PC-9 (cell line): ENCODE results near the gene ADIRF. TPM values are rescaled to one million over a fixed set of nuclear protein-coding genes. Genes with fewer than 3 reads are reported as not detected.
A peak's percentile ranks its signal among the peaks of the same experiment; 100 is the strongest.

Experiments used
- BruUV-seq: library from RNA; stranded (reverse); fragments of 400-500 nt; replicated peaks from 2 replicates; lab custom pipeline; 2021; lab: Mats Ljungman, UMichigan
- CTCF ChIA-PET: fragments of 300-600 bp; sonication (Branson Sonifier 250); formaldehyde crosslinking; loops from one replicate; lab custom pipeline; 2022; ENCODE audit warnings: antibody characterized with exemption; lab: Charles Lee
- POLR2A ChIA-PET: fragments of 300-600 bp; sonication (Branson Sonifier 250); formaldehyde crosslinking; loops from one replicate; lab custom pipeline; 2022; ENCODE audit warnings: antibody characterized with exemption; ENCODE audit not compliant: unreplicated experiment; lab: Charles Lee
- DNase-seq, 2 experiments: peaks; one replicate each; pipeline versions ENCODE4 v3.0.0 to v3.0.0-alpha.2; 2015 to 2022; ENCODE audit warnings: mixed read lengths in 1 of 2
- H2AFZ ChIP-seq: fragments of 200-600 bp; sonication (generic); 2 replicates; pipeline ENCODE4 v1.8.1; 2017; ENCODE audit warnings: antibody characterized with exemption
- H3F3A ChIP-seq: fragments of 200-600 bp; sonication (generic); 2 replicates; pipeline ENCODE4 v1.8.1; 2017; ENCODE audit warnings: antibody characterized with exemption, mild to moderate bottlenecking, low read depth; ENCODE audit not compliant: insufficient read depth
- H3K27ac ChIP-seq: fragments of 200-600 bp; sonication (generic); 2 replicates; pipeline ENCODE4 v1.6.1; 2016; ENCODE audit warnings: mixed run types
- H3K27me3 ChIP-seq: fragments of 200-600 bp; sonication (generic); 2 replicates; pipeline ENCODE4 v1.6.1; 2016; ENCODE audit warnings: low read depth, mixed run types; ENCODE audit not compliant: insufficient read depth
- H3K36me3 ChIP-seq: fragments of 200-600 bp; sonication (generic); 2 replicates; pipeline ENCODE4 v1.6.1; 2016; ENCODE audit warnings: low read depth, mixed run types
- H3K4me1 ChIP-seq: fragments of 200-600 bp; sonication (generic); replicated peaks from 2 replicates; pipeline ENCODE4 v1.6.1; 2016; ENCODE audit warnings: mixed run types; ENCODE audit not compliant: insufficient read depth
- H3K4me2 ChIP-seq: fragments of 200-600 bp; sonication (generic); 2 replicates; pipeline ENCODE4 v1.6.1; 2017; ENCODE audit warnings: mixed run types
- H3K4me3 ChIP-seq: fragments of 200-600 bp; sonication (generic); 2 replicates; pipeline ENCODE4 v1.6.1; 2016; ENCODE audit warnings: mixed run types
- H3K79me2 ChIP-seq: fragments of 200-600 bp; sonication (generic); 2 replicates; pipeline ENCODE4 v1.6.1; 2017; ENCODE audit warnings: low read depth, mixed run types
- H3K9me2 ChIP-seq: fragments of 200-600 bp; sonication (generic); 2 replicates; pipeline ENCODE4 v1.8.1; 2017; ENCODE audit warnings: mild to moderate bottlenecking; ENCODE audit not compliant: insufficient read depth
- H3K9me3 ChIP-seq: fragments of 200-600 bp; sonication (generic); 2 replicates; pipeline ENCODE4 v1.8.1; 2016; ENCODE audit warnings: low read depth; ENCODE audit not compliant: insufficient read depth
- H4K20me1 ChIP-seq: fragments of 200-600 bp; sonication (generic); 2 replicates; pipeline ENCODE4 v1.8.1; 2017; ENCODE audit not compliant: insufficient read depth
- EZH2 ChIP-seq: fragments of 200-600 bp; sonication (generic); IDR thresholded peaks from 2 replicates; pipeline ENCODE4 v1.8.0; 2017; ENCODE audit warnings: antibody characterized with exemption, low read depth
- intact Hi-C: fragments of 100-400 bp; cut with micrococcal nuclease; formaldehyde crosslinking; loops from one replicate; pipeline ENCODE4 v1.10.0; 2022; ENCODE audit not compliant: unreplicated experiment
- total RNA-seq: library from RNA; stranded (reverse); gene quantifications from 2 replicates; pipeline ENCODE4 v1.2.3, GENCODE V29; 2021
- TF ChIP-seq, protein P1 (sequence below): fragments of 200-600 bp; sonication (generic); conservative IDR thresholded peaks from 2 replicates; pipeline ENCODE4 v1.6.1; 2017; ENCODE audit warnings: mixed run types, antibody characterized with exemption, mild to moderate bottlenecking, moderate library complexity

Gene ADIRF
- total RNA-seq, 1 experiment from 2014 or later: 51.0 TPM

DNA sequence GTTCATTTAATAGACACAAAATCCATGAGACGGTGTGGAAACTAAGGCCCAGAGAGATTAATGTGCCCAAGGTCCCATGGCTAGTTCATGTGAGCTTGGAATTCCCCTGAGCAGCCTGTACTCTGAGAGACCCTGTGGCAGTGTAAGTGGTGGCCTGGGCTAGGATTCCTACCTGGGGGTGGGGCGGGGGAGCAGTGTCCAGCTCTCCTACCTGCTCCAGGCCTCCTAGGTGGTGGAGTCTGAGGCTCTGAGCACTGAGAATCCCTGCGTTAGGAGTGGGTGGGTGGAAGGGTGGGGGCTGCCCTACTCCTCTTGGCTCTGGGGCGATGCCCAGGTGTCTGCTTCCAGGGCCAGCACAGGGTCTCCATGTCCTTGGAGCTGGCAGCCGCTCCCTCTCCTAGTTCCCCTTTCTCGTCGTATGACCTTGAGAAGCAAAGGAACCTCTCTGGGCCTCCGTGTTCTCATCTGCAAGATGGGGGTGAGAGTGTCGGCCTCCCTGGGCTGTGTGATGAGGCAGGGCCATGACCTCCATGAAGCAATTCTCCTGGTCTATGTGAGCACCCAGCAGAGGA, 7.3 kb upstream of the ADIRF start:
- no peaks in the 10 kb centered on the region for H3K79me2 ChIP-seq
- peak overlapping the region; percentile 87 for H3K4me2 ChIP-seq
- TF ChIP-seq, protein P1, sequence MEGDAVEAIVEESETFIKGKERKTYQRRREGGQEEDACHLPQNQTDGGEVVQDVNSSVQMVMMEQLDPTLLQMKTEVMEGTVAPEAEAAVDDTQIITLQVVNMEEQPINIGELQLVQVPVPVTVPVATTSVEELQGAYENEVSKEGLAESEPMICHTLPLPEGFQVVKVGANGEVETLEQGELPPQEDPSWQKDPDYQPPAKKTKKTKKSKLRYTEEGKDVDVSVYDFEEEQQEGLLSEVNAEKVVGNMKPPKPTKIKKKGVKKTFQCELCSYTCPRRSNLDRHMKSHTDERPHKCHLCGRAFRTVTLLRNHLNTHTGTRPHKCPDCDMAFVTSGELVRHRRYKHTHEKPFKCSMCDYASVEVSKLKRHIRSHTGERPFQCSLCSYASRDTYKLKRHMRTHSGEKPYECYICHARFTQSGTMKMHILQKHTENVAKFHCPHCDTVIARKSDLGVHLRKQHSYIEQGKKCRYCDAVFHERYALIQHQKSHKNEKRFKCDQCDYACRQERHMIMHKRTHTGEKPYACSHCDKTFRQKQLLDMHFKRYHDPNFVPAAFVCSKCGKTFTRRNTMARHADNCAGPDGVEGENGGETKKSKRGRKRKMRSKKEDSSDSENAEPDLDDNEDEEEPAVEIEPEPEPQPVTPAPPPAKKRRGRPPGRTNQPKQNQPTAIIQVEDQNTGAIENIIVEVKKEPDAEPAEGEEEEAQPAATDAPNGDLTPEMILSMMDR: no peak
- no peak for TF ChIP-seq EZH2
- no TSS peak for BruUV-seq
- H3K9me2 ChIP-seq: no peaks in the 10 kb centered on the region
- H2AFZ ChIP-seq: no peak overlapping the region
- DNase-seq: no peak
- POLR2A ChIA-PET: interaction anchor here (0.6 kb wide), 1 partner anchor 9 kb away, joined by 3 read pairs; no protein-coding TSS in a partner anchor
- H3K4me3 ChIP-seq: peak overlapping the region; percentile 72
- H3F3A ChIP-seq: peaks cover 11% of the 10 kb centered on the region
- H3K4me1 ChIP-seq: peaks cover 45% of the 10 kb centered on the region
- H3K36me3 ChIP-seq: no peaks in the 10 kb centered on the region
- no peaks in the 10 kb centered on the region for H4K20me1 ChIP-seq
- CTCF ChIA-PET: interaction anchor here (0.6 to 0.7 kb wide), 3 partner anchors 12 to 456 kb away, joined by 3 to 22 read pairs (median 9); no protein-coding TSS in a partner anchor
- H3K27ac ChIP-seq: peak overlapping the region; percentile 80
- no peaks in the 10 kb centered on the region for H3K9me3 ChIP-seq
- H3K27me3 ChIP-seq: no peaks in the 10 kb centered on the region
- intact Hi-C loops: loop anchor here (1.0 to 5.0 kb wide), 2 partner anchors 22 to 249 kb away; no protein-coding TSS in a partner anchor

DNA sequence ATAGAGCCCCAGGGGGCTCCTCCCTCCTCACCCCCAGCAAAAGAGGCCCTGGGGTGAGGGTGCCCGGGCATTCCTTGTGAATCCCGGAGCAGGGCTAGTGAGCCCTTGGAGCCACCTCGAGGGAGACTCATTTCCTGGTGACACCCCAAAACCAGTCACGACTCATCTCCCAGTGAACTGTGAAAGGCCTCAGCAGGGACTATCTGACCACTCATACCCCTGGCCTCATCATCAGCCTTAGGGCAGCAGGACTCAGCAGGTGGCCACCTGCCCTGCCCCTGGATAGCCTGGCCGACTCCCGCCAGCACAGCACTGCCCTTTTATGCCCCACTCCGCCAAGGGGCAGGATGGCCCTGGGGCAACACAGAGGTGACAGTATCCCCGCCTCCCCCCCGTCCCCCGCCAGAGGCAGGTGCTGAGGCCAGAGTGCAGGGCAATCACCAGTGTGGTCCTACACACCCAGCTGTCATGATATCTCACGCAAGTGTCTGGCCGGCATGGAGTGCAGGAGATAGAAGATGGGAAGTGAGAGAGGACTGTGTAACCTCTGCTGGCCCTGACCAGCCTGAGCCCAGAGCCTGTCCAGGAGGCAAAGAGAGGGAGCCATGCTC, 6.7 kb upstream of the ADIRF start:
- peak overlapping the region; percentile 72; the same call in 1 of the 2 replicates for H3K4me3 ChIP-seq
- H2AFZ ChIP-seq: no peak overlapping the region
- ChIA-PET POLR2A (interaction anchor here (0.5 kb wide), 1 partner anchor 10 kb away, joined by 3 read pairs; no protein-coding TSS in a partner anchor), CTCF (no interaction called here)
- no peaks in the 10 kb centered on the region for H4K20me1 ChIP-seq
- H3K27me3 ChIP-seq: no peaks in the 10 kb centered on the region
- peaks cover 49% of the 10 kb centered on the region for H3K4me1 ChIP-seq
- H3K27ac ChIP-seq: peak overlapping the region; percentile 80
- H3K9me2 ChIP-seq: no peaks in the 10 kb centered on the region
- intact Hi-C loops: loop anchor here (5.0 kb wide), 1 partner anchor 249 kb away; no protein-coding TSS in a partner anchor
- H3K9me3 ChIP-seq: no peaks in the 10 kb centered on the region
- peaks cover 11% of the 10 kb centered on the region for H3F3A ChIP-seq
- peak in 1 of 2 experiments; percentile 86 for DNase-seq
- TF ChIP-seq, protein P1: no peak
- TF ChIP-seq EZH2: no peak
- H3K79me2 ChIP-seq: no peaks in the 10 kb centered on the region
- H3K36me3 ChIP-seq: no peaks in the 10 kb centered on the region
- no TSS peak for BruUV-seq
- H3K4me2 ChIP-seq: peak overlapping the region; percentile 87

DNA sequence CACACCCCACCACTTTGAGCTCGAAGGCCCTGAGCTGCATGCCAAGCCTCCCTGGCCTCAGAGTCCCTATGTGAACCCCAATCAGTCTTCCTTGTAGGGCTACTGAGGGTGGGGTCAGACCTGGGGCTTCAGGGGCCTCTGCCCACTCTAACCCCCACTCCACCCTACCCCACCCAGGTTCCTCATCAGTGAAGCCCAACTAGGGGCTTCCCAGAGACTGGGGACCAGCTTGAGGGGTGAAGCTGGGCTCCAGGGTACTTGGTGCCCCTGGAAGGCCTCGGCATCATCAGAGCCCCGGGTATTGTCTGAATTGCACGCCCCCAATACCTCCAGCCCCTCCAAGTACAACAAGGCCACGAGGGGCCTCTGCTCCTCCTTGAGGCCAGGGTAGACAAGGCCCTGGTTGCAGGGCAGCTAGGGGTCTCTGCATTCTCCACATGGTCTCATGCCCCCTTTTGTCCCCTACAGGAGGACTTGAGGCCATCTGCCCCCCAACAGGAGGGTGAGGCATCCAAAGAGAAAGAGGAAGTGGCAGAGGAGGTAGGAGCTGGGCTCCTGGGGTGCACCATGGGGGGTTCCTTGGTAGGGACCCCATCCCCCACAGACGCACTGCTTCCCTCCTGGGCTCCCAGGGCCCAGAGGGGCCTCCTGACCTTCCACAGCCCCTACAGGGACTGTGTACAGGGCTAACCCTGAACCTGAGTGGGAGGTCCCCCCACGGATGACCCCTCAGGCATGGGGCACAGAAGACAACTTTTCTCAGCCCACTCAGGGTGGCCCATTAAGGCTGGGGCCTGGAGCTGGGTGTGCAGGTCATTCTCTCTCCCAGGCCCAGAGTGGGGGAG, 5.9 kb upstream of the ADIRF start:
- CTCF ChIA-PET: no interaction called here

More for the DNA sequence above, 5.9 kb upstream of the ADIRF start:
- Histone ChIP-seq H3K9me2 (no peaks in the 10 kb centered on the region), H3K4me1 (peaks cover 57% of the 10 kb centered on the region), H3F3A (peaks cover 11% of the 10 kb centered on the region), H3K79me2 (no peaks in the 10 kb centered on the region), H3K36me3 (no peaks in the 10 kb centered on the region), H3K27me3 (no peaks in the 10 kb centered on the region), H3K27ac (peak overlapping the region; percentile 80; the same call in 1 of the 2 replicates), H2AFZ (no peak overlapping the region), H3K4me2 (peak overlapping the region; percentile 87; the same call in 1 of the 2 replicates), H3K9me3 (no peaks in the 10 kb centered on the region), H4K20me1 (no peaks in the 10 kb centered on the region), H3K4me3 (no peak overlapping the region)
- POLR2A ChIA-PET: interaction anchor here (0.5 kb wide), 2 partner anchors 11 to 84 kb away, joined by 3 to 13 read pairs; no protein-coding TSS in a partner anchor
- no peak for TF ChIP-seq EZH2
- TF ChIP-seq, protein P1: no peak
- intact Hi-C loops: loop anchor here (5.0 kb wide), 1 partner anchor 250 kb away; no protein-coding TSS in a partner anchor
- no peak for DNase-seq
- BruUV-seq: no TSS peak
